ENCODE measurements around the gene ACSL1. TPM values are rescaled to one million over a fixed set of nuclear protein-coding genes. Genes with fewer than 3 reads are reported as not detected.
"Not testable (repeated sequence)": the region's sequence is repeated elsewhere in the genome, so short reads cannot be mapped to it uniquely, and the experiment has no call there.

Gene ACSL1
- polyA plus RNA-seq, 3 donors: 43.8 to 61.2 (median 51.9) TPM

DNA sequence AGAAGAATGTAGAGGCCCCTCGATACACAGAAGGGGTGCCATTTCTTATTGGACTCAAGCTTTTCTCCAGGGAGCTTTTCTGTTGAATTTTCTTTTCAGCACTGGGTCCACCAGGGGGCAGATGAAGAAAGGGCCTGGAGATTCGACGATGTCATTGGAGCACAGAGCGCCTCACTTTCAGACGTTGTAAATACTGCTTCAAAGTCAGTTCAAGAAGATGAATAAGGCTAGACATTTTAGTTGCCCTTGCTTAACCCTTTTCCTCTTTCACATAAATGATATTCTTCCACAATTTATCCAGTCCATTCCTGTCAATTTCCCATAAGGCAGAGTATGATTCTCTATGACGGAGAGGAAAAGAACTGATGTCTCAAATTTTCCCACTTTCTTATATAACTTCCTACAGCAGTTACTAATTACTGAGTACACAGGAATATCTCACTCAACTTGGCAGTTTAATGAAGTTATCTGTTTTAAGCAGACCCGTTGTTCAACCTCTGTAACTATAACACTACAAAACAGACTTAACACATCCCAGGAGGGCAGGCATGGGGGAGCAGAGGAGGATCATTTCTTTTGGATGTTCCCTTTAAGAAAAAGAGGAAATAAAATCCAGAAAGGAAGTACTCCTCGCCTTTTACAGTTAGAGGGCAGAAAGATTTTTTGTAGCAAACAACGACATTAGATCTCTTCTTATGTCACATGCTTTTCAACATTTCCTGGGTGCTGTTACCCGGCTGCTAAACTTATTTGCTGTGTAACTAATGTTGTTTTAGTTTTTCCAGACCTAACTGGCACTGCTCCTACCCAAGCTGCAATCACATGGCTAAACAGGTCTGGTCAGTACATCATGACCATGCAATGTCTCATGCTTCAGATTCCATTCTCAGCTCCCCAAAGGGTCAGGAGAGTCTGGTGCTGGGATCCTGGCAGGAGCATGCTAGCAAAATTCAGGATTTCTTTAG, 79.7 kb downstream of the ACSL1 start:
- peak in 9 of 11 donors; percentile 55 to 80 (median 61) for DNase-seq (ENCODE audit: extremely low read depth in 1 of 11, low read depth in 9 of 11, low spot score in 4 of 11)

GRCh38 chr4:184744236-184744635, 81.5 kb downstream of the ACSL1 start:
- no peak for DNase-seq (ENCODE audit: extremely low read depth in 1 of 11, low read depth in 9 of 11, low spot score in 4 of 11)

- no peak for DNase-seq (ENCODE audit: extremely low read depth in 1 of 11, low read depth in 9 of 11, low spot score in 4 of 11)
These were observed 82.1 kb downstream of the ACSL1 start for GRCh38 chr4:184743650-184744049.

- DNase-seq (ENCODE audit: extremely low read depth in 1 of 11, low read depth in 9 of 11, low spot score in 4 of 11): not testable (repeated sequence)
These were observed 84.1 kb downstream of the ACSL1 start for GRCh38 chr4:184741651-184742050.

DNA sequence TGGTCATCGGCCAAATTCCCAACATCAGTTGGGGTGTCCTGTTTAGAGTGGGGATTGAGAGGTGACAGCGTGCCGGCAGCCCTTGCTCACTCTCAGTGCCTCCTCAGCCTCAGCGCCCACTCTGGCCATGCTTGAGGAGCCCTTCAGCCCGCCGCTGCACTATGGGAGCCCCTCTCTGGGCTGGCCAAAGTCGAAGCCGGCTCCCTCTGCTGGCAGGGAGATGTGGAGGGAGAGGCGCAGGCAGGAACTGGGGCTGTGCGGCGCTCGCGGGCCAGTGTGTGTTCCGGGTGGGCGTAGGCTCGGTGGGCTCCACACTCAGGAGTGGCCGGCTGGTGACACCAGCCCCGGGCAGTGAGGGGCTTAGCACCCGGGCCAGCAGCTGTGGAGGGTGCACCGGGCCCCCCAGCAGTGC, 84.8 kb downstream of the ACSL1 start:
- DNase-seq (ENCODE audit: extremely low read depth in 1 of 11, low read depth in 9 of 11, low spot score in 4 of 11): no peak

DNA sequence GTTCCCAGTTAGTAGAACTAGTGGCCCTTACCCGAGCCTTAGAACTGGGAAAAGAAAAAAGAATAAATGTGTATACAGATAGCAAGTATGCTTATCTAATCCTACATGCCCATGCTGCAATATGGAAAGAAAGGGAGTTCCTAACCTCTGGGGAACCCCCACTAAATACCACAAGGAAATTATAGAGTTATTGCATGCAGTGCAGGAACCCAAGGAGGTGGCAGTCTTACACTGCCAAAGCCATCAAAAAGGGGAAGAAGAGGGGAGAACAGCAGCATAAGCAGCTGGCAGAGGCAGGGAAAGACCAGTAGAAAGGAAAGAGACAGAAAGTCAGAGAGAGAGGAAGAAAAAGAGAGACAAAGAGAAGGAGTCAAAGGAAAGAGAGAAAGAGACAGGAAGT, 86.2 kb downstream of the ACSL1 start:
- not testable (repeated sequence) for DNase-seq (ENCODE audit: extremely low read depth in 1 of 11, low read depth in 9 of 11, low spot score in 4 of 11)

- no peak for DNase-seq (ENCODE audit: extremely low read depth in 1 of 11, low read depth in 9 of 11, low spot score in 4 of 11)
These were observed 91.0 kb downstream of the ACSL1 start for GRCh38 chr4:184734758-184735157.

GRCh38 chr4:184733654-184734524, 91.9 kb downstream of the ACSL1 start, which contains the start of gene CENPU:
TSS of gene CENPU (minus strand) at chr4:184734096. CDS start at chr4:184734062, 34 bp downstream.
- DNase-seq (ENCODE audit: extremely low read depth in 1 of 11, low read depth in 9 of 11, low spot score in 4 of 11): peak; percentile 95 to 99 (median 98)

DNA sequence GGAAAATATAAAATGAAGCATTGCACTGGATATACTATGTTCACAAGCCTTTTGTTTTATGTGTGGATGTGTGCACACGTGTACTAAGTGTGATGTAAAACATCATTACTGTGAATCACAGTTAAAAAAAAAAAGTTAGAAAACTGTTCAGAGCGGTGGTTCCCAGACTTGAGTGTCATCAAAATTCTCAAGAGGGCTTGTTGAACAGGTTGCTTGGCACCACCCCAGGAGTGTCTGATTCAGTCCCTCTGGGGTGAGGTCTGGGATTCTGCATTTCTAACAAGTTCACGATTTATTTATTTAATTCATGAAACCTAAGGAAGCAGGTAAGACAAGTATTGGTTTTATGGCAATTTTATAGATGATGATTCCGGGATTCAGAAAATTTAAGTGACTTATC, 93.6 kb downstream of the ACSL1 start:
- DNase-seq (ENCODE audit: extremely low read depth in 1 of 11, low read depth in 9 of 11, low spot score in 4 of 11): no peak

GRCh38 chr4:184731056-184731455, 94.7 kb downstream of the ACSL1 start:
- no peak for DNase-seq (ENCODE audit: extremely low read depth in 1 of 11, low read depth in 9 of 11, low spot score in 4 of 11)

GRCh38 chr4:184729946-184730345, 95.8 kb downstream of the ACSL1 start:
- no peak for DNase-seq (ENCODE audit: extremely low read depth in 1 of 11, low read depth in 9 of 11, low spot score in 4 of 11)

DNA sequence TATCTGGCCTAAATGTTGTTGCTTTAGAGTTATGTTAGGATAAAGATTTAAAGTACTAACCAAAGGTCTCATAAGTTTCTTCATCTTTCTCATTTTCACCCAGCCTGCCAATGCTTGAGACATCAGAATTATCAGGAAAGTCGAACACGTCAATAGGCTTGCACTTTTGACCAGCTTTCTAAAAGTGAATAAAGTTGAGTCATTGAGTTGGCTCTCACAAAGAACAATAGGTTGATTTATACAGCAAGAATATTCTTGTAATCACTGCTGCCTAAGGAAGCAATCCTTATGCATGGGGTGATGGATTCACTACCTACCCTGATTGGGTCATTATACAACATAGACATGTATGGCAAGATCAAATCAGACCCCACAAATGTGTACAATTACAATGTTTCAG, 96.9 kb downstream of the ACSL1 start:
- no peak for DNase-seq (ENCODE audit: extremely low read depth in 1 of 11, low read depth in 9 of 11, low spot score in 4 of 11)

DNA sequence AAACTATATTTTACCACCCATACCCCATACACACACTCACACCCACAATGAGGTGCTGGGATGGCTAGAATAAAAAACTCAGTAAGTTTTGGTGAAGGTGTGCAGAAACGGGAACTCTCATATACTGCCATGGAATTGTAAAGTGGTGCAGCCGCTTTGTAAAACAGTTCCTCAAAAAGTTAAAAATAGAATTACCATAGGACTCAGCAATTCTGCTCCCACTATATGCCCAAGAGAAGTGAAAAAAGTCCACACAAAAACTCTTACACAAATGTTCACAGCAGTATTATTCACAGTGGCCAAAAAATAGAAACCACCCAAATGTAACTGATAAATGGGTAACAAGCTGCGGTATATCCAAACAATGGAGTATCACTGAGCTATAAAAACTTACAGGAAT, 98.3 kb downstream of the ACSL1 start:
- no peak for DNase-seq (ENCODE audit: extremely low read depth in 1 of 11, low read depth in 9 of 11, low spot score in 4 of 11)

GRCh38 chr4:184722798-184723197, 103.0 kb downstream of the ACSL1 start:
- no peak for DNase-seq (ENCODE audit: extremely low read depth in 1 of 11, low read depth in 9 of 11, low spot score in 4 of 11)

GRCh38 chr4:184721254-184721653, 104.5 kb downstream of the ACSL1 start:
- no peak for DNase-seq (ENCODE audit: extremely low read depth in 1 of 11, low read depth in 9 of 11, low spot score in 4 of 11)

DNA sequence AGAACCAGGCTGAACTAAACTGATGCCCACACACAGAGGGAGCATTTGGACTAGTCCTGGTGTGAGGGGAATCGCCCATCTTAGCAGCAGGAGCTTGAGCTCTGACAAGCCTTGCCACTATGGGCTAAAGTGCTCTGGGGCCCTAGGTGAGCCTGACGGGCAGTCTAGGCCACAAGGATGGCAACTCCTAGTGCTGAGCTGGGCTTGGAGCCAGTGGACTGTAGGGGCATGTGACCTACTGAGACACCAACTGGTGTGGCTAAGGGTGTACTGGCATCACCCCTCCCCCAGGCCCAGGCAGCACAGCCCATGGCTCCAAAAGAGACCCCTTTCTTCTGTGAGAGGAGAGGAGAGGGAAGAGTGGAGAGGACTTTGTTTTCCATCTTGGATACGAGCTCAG, 106.4 kb downstream of the ACSL1 start:
- DNase-seq (ENCODE audit: extremely low read depth in 1 of 11, low read depth in 9 of 11, low spot score in 4 of 11): no peak

DNA sequence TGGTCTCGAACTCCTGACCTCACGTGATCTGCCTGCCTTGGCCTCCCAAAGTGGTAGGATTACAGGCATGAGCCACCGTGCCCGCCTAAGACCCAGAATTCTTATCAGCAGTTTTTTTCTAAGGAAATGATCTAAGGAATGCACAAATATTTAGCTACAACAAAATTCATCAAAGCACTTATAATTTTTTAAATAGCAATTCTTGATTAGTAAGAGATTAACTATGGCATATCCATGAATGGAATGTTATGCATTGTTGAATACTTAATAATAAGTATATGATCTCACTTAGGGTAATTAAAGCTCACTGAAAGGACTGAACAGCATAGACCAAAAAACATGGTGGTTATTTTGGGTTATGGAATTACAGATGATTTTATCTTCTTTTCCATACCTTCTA, 110.2 kb downstream of the ACSL1 start:
- no peak for DNase-seq (ENCODE audit: extremely low read depth in 1 of 11, low read depth in 9 of 11, low spot score in 4 of 11)

- no peak for DNase-seq (ENCODE audit: extremely low read depth in 1 of 11, low read depth in 9 of 11, low spot score in 4 of 11)
These were observed 111.9 kb downstream of the ACSL1 start for GRCh38 chr4:184713887-184714286.

DNA sequence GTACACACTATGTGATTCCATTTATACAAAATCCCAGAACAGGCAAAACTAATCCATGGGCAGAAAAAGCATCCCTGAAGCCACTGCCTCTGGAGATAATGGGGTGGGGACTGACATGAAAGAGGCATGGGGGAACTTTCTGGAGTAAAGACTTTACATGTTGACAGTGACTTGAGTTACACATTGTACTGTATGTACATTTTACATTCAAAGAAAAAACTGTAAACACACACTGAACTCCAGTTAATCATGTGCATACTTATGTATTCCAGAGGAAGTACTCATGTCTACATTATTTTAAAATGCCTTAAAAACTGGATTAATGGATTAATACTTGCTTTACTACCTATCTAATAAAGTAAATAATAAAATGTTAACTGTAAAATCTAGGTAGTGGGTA, 113.4 kb downstream of the ACSL1 start:
- no peak for DNase-seq (ENCODE audit: extremely low read depth in 1 of 11, low read depth in 9 of 11, low spot score in 4 of 11)

- no peak for DNase-seq (ENCODE audit: extremely low read depth in 1 of 11, low read depth in 9 of 11, low spot score in 4 of 11)
These were observed 119.3 kb downstream of the ACSL1 start for GRCh38 chr4:184706453-184706852.

Data from renal cortex interstitium (tissue), 11 donors.